Kidney (tissue), 14 donors: ENCODE data around the gene OSTM1. TPM values are rescaled to one million over a fixed set of nuclear protein-coding genes. Genes with fewer than 3 reads are reported as not detected.

Experiments used
- DNase-seq, 5 donors: peaks; one replicate each; pipeline ENCODE4 v3.0.0-alpha.2; 2013 to 2020
- FAIRE-seq: peaks from 2 replicates; lab custom pipeline; 2012; peaks lifted over from hg19 to GRCh38; lab: Jason Lieb, UNC
- H3K27ac ChIP-seq, 2 donors: one replicate each; pipeline ENCODE4 v1.7.0; 2013; ENCODE audit warnings: low read depth in 2 of 2, low read length in 2 of 2, inconsistent platforms in 1 of 2
- H3K27me3 ChIP-seq: one replicate; pipeline ENCODE4 v1.7.1; 2013; ENCODE audit warnings: low read length, inconsistent platforms; ENCODE audit not compliant: control insufficient read depth, insufficient read depth
- H3K36me3 ChIP-seq, 3 donors: one replicate each; pipeline versions ENCODE4 v1.7.0 to v1.7.1; 2013; ENCODE audit warnings: low read length in 3 of 3, control low read depth in 1 of 3, inconsistent platforms in 1 of 3; ENCODE audit not compliant: insufficient read depth in 3 of 3, control insufficient read depth in 2 of 3
- H3K4me1 ChIP-seq, 3 donors: one replicate each; pipeline versions ENCODE4 v1.7.0 to v1.7.1; 2013; ENCODE audit warnings: low read length in 3 of 3, inconsistent platforms in 1 of 3, low read depth in 1 of 3; ENCODE audit not compliant: control insufficient read depth in 2 of 3, insufficient read depth in 2 of 3
- H3K4me3 ChIP-seq, 3 donors: one replicate each; pipeline versions ENCODE4 v1.7.0 to v1.8.1; 2013; ENCODE audit warnings: low read length in 3 of 3, control low read depth in 1 of 3, inconsistent platforms in 1 of 3
- H3K9ac ChIP-seq, 3 donors: one replicate each; pipeline versions ENCODE4 v1.7.0 to v1.7.1; 2013; ENCODE audit warnings: low read length in 3 of 3, control low read depth in 1 of 3, inconsistent platforms in 1 of 3
- H3K9me3 ChIP-seq, 3 donors: one replicate each; pipeline versions ENCODE4 v1.7.0 to v1.7.1; 2013; ENCODE audit warnings: low read length in 3 of 3, control low read depth in 1 of 3, inconsistent platforms in 1 of 3; ENCODE audit not compliant: control insufficient read depth in 2 of 3, insufficient read depth in 1 of 3
- intact Hi-C: fragments of 100-400 bp; cut with DNase I; formaldehyde crosslinking; loops from one replicate; pipeline ENCODE4 v1.11.1; 2022
- polyA plus RNA-seq: library from polyadenylated mRNA; stranded (reverse); fragments of 350-450 nt; fragmentation: Illumina TruSeq; extraction: RNeasy Lipid Tissue Mini Kit (QIAGEN cat#74804); gene quantifications from one replicate; pipeline ENCODE4 v1.2.3, GENCODE V29; 2014; ENCODE audit warnings: low read depth, low replicate concordance; ENCODE audit not compliant: insufficient read depth
- total RNA-seq: library from RNA; stranded (reverse); fragmentation: NEBNext Ultra II Directional; extraction: Animal tissue kit (Norgen Biotek cat#: 25700); gene quantifications from one replicate; pipeline ENCODE4 v1.2.1, GENCODE V29; 2021
- TF ChIP-seq, protein P1 (sequence below): IDR thresholded peaks from 3 replicates; pipeline ENCODE4 v1.5.1; 2012; ENCODE audit warnings: mild to moderate bottlenecking, moderate library complexity, borderline replicate concordance; ENCODE audit not compliant: insufficient read depth; ENCODE audit errors: extremely low read depth
- donor health status: control.
- donor health status: control.
- donor health status: control.
- donor health status: control.
- donor health status: control.
- donor health status: DM: yes; HTN: yes; CAD: no.
- donor health status: Normal renal cell carcinoma (clear cell type).

Gene OSTM1
- total and polyA plus RNA-seq, 2 donors from 2014 or later, result 19.8 to 34.5 TPM

- intact Hi-C loops, result loop anchor here (10.0 kb wide), 2 partner anchors 378 to 408 kb away; no protein-coding TSS in a partner anchor
These were observed 42.2 kb upstream of the OSTM1 start for GRCh38 chr6:108116546-108117426.

DNA sequence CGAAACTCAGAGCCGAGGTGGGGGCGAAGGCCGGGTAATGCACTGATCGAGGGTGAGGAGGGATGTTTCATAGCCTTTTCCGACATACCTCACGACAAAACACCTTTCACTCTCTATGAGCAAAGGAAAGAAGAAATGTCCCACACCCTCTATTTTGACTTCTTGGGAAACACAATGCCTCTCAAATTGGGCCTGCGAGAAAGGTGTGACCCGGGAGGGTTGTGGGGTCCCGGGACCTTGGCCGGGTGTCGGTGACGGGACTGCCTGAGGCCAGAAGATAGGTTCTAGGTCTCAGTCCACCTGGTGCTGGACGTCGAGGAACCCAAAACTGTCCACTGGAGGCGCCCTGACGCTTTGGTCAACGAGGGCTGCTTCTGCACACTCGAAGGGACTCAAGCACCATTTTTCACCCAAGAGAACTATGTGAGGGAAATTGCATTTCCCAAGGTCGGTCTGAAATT lies 41.1 kb upstream of the OSTM1 start:
- no peak for FAIRE-seq
- peaks cover 0 to 36% (median 16%) of the 10 kb centered on the region in 3 donors for H3K4me1 ChIP-seq

More at GRCh38 chr6:108116546-108117426, 42.2 kb upstream of the OSTM1 start:
- H3K27me3 ChIP-seq, result peaks cover 72% of the 10 kb centered on the region
- no peak for DNase-seq
- TF ChIP-seq, protein P1, sequence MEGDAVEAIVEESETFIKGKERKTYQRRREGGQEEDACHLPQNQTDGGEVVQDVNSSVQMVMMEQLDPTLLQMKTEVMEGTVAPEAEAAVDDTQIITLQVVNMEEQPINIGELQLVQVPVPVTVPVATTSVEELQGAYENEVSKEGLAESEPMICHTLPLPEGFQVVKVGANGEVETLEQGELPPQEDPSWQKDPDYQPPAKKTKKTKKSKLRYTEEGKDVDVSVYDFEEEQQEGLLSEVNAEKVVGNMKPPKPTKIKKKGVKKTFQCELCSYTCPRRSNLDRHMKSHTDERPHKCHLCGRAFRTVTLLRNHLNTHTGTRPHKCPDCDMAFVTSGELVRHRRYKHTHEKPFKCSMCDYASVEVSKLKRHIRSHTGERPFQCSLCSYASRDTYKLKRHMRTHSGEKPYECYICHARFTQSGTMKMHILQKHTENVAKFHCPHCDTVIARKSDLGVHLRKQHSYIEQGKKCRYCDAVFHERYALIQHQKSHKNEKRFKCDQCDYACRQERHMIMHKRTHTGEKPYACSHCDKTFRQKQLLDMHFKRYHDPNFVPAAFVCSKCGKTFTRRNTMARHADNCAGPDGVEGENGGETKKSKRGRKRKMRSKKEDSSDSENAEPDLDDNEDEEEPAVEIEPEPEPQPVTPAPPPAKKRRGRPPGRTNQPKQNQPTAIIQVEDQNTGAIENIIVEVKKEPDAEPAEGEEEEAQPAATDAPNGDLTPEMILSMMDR, result no peak
- H3K4me3 ChIP-seq, result peak overlapping the region in 2 of 3 donors; percentile 53 to 67
- H3K9ac ChIP-seq, result no peak overlapping the region
- no peaks in the 10 kb centered on the region for H3K9me3 ChIP-seq
- peaks cover 0 to 36% (median 16%) of the 10 kb centered on the region in 3 donors for H3K4me1 ChIP-seq
- no peaks in the 10 kb centered on the region for H3K36me3 ChIP-seq
- no peak overlapping the region for H3K27ac ChIP-seq
- FAIRE-seq, result no peak

GRCh38 chr6:108114841-108115597 lies 40.5 kb upstream of the OSTM1 start:
- TF ChIP-seq, protein P1, result no peak
- Histone ChIP-seq H3K9ac (no peak overlapping the region), H3K36me3 (no peaks in the 10 kb centered on the region), H3K9me3 (no peaks in the 10 kb centered on the region), H3K27me3 (peaks cover 54% of the 10 kb centered on the region), H3K4me1 (peaks cover 0 to 36% (median 16%) of the 10 kb centered on the region in 3 donors), H3K4me3 (peak overlapping the region; percentile 26 to 53 (median 49)), H3K27ac (no peak overlapping the region)
- intact Hi-C loops, result loop anchor here (10.0 kb wide), 2 partner anchors 380 to 410 kb away; no protein-coding TSS in a partner anchor
- no peak for FAIRE-seq
- peak; percentile 48 to 80 (median 70) for DNase-seq

More for the DNA sequence above, 41.1 kb upstream of the OSTM1 start:
- TF ChIP-seq, protein P1, result no peak
- Histone ChIP-seq H3K9me3 (no peaks in the 10 kb centered on the region), H3K27ac (no peak overlapping the region), H3K36me3 (no peaks in the 10 kb centered on the region), H3K4me3 (peak overlapping the region in 2 of 3 donors; percentile 49 to 53), H3K9ac (no peak overlapping the region), H3K27me3 (peaks cover 61% of the 10 kb centered on the region)
- peak in 4 of 5 donors; percentile 57 to 70 (median 68) for DNase-seq
- intact Hi-C loops, result loop anchor here (10.0 kb wide), 2 partner anchors 379 to 409 kb away; no protein-coding TSS in a partner anchor
